HL-60 (cell line): ENCODE data around the gene MIOX.

Experiments
- DNase-seq, 2 experiments: peaks; one replicate each; pipeline ENCODE4 v3.0.0-alpha.2; 2010 to 2020; ENCODE audit warnings: low read depth in 1 of 2, low spot score in 1 of 2
- H3K27ac ChIP-seq: fragments of 250-450 bp; sonication (Bioruptor Pico); replicated peaks from 2 replicates; pipeline ENCODE4 v1.5.1; 2020; ENCODE audit warnings: mild to moderate bottlenecking, moderate library complexity
- H3K27me3 ChIP-seq: fragments of 250-450 bp; sonication (Bioruptor Pico); 2 replicates; pipeline ENCODE4 v1.5.1; 2021; ENCODE audit warnings: mild to moderate bottlenecking, moderate library complexity; ENCODE audit not compliant: insufficient read depth, poor library complexity, severe bottlenecking
- H3K4me3 ChIP-seq: replicated peaks from 2 replicates; pipeline ENCODE4 v1.5.1; 2011; ENCODE audit warnings: mild to moderate bottlenecking, control low read depth, low read length; ENCODE audit not compliant: insufficient read depth
- GABPA ChIP-seq: IDR thresholded peaks from 2 replicates; pipeline ENCODE4 v1.6.1; 2012; ENCODE audit warnings: low read depth
- POLR2AphosphoS5 ChIP-seq: IDR thresholded peaks from 2 replicates; pipeline ENCODE4 v1.6.1; 2012; ENCODE audit warnings: low read depth
- SPI1 ChIP-seq: IDR thresholded peaks from 2 replicates; pipeline ENCODE4 v1.6.1; 2012; ENCODE audit warnings: low read depth, mild to moderate bottlenecking, borderline replicate concordance
- TF ChIP-seq, protein P1 (sequence below): IDR thresholded peaks from one replicate; pipeline ENCODE4 v1.5.1; 2011; ENCODE audit warnings: low read length, control low read depth, inconsistent platforms; ENCODE audit not compliant: insufficient read depth
- TF ChIP-seq, protein P2 (sequence below): IDR thresholded peaks from 2 replicates; pipeline ENCODE4 v1.6.1; 2012; ENCODE audit warnings: low read depth; ENCODE audit not compliant: insufficient replicate concordance

MIOX gene

DNA sequence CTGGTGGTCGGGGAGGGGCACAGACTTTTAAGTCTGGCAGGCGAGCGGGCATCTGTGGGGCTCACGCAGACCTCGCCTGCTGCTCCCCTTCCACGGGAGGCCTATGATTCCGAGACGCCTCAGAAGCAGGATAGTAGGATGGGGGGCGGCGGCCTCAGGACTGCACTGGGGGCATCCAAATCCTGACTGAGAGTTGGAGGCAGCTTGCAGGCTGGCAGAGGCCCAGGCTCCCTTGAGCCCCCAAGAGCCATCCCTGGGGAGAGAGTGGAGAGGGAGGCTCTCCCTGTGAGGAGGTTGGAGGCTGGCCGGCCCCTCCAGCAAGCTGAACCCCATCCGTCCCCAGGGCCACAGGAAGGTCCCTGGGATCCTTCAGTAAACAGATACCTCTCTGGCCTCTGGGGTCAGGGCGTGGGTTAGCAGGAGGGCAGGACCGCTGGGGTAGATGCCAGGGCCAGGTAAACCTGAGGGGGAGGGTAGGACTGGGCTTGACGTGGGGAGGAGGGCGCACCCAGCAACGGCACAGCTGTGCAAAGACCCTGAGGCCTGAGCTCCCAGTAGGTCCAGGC lies 45.1 kb upstream of the MIOX start:
- no peak for DNase-seq
- H3K4me3 ChIP-seq, result no peak overlapping the region
- no peaks in the 10 kb centered on the region for H3K27me3 ChIP-seq
- H3K27ac ChIP-seq, result no peak overlapping the region
- peak; percentile 27; the same call in 1 of the 2 replicates for TF ChIP-seq POLR2AphosphoS5
- TF ChIP-seq, protein P1, sequence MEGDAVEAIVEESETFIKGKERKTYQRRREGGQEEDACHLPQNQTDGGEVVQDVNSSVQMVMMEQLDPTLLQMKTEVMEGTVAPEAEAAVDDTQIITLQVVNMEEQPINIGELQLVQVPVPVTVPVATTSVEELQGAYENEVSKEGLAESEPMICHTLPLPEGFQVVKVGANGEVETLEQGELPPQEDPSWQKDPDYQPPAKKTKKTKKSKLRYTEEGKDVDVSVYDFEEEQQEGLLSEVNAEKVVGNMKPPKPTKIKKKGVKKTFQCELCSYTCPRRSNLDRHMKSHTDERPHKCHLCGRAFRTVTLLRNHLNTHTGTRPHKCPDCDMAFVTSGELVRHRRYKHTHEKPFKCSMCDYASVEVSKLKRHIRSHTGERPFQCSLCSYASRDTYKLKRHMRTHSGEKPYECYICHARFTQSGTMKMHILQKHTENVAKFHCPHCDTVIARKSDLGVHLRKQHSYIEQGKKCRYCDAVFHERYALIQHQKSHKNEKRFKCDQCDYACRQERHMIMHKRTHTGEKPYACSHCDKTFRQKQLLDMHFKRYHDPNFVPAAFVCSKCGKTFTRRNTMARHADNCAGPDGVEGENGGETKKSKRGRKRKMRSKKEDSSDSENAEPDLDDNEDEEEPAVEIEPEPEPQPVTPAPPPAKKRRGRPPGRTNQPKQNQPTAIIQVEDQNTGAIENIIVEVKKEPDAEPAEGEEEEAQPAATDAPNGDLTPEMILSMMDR, result no peak

DNA sequence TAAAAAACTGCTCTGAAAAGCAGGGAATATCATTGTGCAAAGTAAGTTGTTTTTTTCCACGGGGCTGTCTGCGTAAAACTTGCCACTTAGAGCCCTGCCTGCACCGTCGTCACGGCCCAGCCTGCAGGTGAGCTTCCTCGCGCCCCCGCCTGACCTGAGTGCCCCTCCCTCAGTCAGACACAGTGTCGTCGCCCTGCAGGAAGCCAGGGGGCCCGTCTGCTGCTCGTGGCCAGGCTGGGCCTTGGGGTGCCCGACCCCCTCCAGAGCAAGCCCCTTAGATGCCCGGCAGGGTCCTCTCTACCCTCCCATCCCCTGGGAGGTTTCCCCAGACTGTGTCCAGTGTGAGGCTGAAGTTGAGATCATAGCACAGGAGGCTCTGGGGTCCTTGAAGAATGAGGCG lies 43.5 kb upstream of the MIOX start:
- H3K27ac ChIP-seq, result no peak overlapping the region

DNA sequence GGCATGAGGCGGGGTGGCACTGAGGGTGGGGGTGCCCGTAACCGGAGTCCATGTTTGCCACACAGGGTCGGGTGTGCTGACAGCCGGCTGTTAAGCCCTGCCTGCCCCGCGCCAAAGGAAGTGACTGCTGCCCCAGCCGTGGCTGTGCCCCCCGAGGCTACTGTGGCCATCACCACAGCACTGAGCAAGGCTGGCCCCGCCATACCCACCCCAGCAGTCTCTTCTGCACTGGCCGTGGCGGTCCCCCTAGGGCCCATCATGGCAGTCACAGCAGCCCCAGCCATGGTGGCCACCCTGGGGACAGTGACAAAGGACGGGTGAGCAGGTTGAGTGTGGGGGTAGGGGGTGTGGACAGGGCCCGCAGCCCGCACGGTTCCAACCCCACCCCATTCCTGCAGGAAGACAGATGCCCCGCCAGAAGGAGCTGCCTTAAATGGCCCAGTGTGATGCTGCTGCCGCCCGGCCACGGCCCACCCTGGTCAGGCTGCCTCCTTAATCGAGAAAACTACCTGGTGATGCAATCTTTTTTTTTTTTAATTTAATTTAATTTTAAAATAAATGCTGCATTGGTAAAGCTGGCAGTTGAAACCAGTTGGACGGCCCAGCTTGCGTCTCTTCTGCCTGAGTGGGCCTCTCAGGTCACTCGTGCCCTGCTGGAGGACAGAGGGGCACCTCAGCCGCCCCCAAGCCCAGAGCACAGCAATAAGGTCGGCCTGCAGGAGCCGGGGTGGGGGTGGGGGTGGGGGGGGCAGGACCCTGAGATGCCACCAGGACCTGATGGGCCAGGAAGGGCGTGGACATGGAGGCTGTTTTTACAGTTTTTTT lies 42.6 kb upstream of the MIOX start:
- Histone ChIP-seq H3K27me3 (no peaks in the 10 kb centered on the region), H3K4me3 (no peak overlapping the region), H3K27ac (no peak overlapping the region)
- DNase-seq, result no peak
- TF ChIP-seq, protein P1, result no peak
- peak; percentile 47; the same call in 1 of the 2 replicates for TF ChIP-seq POLR2AphosphoS5

More for the DNA sequence above, 43.5 kb upstream of the MIOX start:
- no peak for TF ChIP-seq POLR2AphosphoS5
- TF ChIP-seq GABPA, result no peak
- TF ChIP-seq, protein P2, sequence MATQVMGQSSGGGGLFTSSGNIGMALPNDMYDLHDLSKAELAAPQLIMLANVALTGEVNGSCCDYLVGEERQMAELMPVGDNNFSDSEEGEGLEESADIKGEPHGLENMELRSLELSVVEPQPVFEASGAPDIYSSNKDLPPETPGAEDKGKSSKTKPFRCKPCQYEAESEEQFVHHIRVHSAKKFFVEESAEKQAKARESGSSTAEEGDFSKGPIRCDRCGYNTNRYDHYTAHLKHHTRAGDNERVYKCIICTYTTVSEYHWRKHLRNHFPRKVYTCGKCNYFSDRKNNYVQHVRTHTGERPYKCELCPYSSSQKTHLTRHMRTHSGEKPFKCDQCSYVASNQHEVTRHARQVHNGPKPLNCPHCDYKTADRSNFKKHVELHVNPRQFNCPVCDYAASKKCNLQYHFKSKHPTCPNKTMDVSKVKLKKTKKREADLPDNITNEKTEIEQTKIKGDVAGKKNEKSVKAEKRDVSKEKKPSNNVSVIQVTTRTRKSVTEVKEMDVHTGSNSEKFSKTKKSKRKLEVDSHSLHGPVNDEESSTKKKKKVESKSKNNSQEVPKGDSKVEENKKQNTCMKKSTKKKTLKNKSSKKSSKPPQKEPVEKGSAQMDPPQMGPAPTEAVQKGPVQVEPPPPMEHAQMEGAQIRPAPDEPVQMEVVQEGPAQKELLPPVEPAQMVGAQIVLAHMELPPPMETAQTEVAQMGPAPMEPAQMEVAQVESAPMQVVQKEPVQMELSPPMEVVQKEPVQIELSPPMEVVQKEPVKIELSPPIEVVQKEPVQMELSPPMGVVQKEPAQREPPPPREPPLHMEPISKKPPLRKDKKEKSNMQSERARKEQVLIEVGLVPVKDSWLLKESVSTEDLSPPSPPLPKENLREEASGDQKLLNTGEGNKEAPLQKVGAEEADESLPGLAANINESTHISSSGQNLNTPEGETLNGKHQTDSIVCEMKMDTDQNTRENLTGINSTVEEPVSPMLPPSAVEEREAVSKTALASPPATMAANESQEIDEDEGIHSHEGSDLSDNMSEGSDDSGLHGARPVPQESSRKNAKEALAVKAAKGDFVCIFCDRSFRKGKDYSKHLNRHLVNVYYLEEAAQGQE, result no peak
- no peak for TF ChIP-seq SPI1
- TF ChIP-seq, protein P1, result no peak
- H3K27me3 ChIP-seq, result no peaks in the 10 kb centered on the region
- no peak for DNase-seq
- H3K4me3 ChIP-seq, result no peak overlapping the region

DNA sequence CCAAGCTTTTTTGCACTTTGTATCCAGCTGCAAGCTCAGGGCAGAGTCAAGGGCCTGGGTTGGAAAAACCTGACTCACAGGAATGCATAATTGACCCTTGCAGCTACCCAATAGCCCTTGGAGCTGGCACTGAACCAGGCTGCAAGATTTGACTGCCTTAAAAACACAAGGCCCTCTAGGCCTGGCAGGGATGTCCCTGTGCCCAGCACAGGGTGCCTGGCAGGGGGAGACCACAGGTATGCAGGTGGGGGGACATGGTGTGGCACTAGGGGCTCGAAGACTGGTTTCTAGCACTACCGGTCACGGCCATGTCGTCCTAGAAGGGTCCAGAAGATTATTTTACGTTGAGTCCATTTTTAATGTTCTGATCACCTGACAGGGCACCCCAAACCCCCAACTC lies 42.0 kb upstream of the MIOX start:
- Histone ChIP-seq H3K27ac (no peak overlapping the region; the same call in 1 of the 2 replicates), H3K4me3 (no peak overlapping the region), H3K27me3 (no peaks in the 10 kb centered on the region)
- DNase-seq, result no peak
- no peak for TF ChIP-seq POLR2AphosphoS5
- TF ChIP-seq, protein P1, result no peak
- TF ChIP-seq GABPA, result no peak
